Stimulated activated CD8-positive, alpha-beta memory T cell treated with anti-CD3 and anti-CD28 coated beads, Interleukin-12 subunit alpha, Interleukin-12 subunit beta, amount 100 ng/mL, for 24 hours (primary cell): ENCODE results near the gene NECTIN4.
"Not testable (repeated sequence)": the region's sequence is repeated elsewhere in the genome, so short reads cannot be mapped to it uniquely, and the experiment has no call there.

Source experiments
- DNase-seq: peaks from one replicate; pipeline ENCODE4 v3.0.0-alpha.2; 2020; ENCODE audit errors: extremely low read depth

Gene NECTIN4

GRCh38 chr1:161022432-161022831 lies 66.9 kb downstream of the NECTIN4 start:
- DNase-seq = not testable (repeated sequence)

GRCh38 chr1:161021970-161022353 lies 67.4 kb downstream of the NECTIN4 start:
- DNase-seq = no peak

GRCh38 chr1:161021165-161021969 lies 68.0 kb downstream of the NECTIN4 start:
- peak; percentile 57 for DNase-seq
